NCI-H2196 (cell line): ENCODE data around the gene ARHGEF28.

Experiments used
- DNase-seq: peaks from one replicate; lab custom pipeline; 2025; ENCODE audit not compliant: unreplicated experiment; lab: John Stamatoyannopoulos, UW

ARHGEF28 gene

DNA sequence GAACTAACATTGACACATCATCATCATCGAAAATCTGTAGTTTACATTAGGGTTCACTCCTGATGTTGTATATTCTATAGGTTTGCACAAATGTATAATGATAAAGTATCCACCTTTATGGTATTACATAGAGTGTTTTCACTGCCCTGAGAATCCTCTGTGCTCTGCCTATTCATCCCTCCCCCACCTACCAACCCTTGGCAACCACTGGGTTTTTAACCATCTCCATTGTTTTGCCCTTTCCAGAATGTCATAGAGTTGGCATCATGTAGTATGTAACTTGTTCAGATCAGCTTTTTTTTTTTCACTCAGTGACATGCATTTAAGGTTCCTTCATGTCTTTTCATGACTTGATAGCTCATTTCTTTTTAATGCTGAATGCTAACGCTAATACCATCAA is 106.0 kb downstream of the ARHGEF28 start:
- no peak for DNase-seq

GRCh38 chr5:73733219-73733618 is 107.2 kb downstream of the ARHGEF28 start:
- no peak for DNase-seq

DNA sequence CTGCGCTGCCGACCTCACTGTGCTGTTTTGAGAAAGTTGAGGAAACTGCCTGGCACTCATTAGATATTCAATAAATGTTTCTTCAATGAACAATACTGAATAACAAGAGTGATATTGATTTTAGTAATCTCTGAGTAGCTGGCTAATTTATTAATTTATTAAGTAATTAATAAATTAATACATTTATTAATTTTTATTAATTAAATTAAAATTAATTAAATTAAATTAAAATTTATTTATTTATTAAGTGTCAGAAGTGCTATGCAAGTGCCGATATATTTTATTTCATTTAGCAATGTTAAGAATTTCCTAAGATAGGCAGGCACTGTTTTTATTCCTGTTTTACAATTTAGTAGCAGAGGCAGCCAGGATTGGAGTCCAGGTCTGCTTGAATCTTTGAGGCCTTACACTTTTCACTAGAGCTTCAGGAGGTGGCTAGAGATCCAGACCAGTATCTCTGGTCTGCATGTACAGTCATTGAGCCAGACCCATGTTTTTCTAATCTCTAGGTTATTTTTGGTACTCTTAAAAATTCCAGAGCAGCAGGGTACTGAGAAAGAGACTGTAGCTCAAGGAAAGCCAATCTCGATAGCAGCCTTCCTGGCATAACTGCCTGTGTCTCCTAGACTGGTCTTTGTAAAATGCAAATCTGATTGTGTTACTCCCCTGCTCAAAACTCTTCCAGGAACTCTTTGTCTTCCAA is 109.2 kb downstream of the ARHGEF28 start:
- DNase-seq = no peak

GRCh38 chr5:73739650-73740049 is 113.7 kb downstream of the ARHGEF28 start:
- DNase-seq = no peak

DNA sequence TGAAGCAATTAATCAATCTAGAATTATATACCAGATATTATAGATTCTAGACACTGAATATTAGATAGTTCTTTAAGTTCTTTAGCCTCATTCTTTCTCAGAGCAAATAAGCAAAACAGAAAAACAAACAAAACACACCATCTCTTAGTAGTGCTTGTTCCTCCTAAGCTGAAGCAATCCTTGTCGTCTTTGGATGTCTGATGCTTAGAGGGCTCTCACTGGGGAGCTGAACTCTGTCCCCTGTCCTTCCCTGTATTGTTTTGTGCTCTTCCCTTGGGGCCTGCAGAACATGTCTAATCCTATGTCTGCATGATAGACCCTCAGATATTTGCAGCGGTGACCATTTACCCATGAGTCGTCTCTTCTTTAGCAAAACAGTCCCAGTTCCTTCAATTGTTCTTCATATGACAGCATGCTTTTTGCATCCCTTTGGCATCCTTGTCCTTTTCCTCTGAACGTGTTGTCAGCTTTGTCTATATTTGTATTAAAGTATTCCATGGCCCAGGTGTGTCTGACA is 114.3 kb downstream of the ARHGEF28 start:
- DNase-seq = no peak

GRCh38 chr5:73743161-73743560 is 117.2 kb downstream of the ARHGEF28 start:
- no peak for DNase-seq

DNA sequence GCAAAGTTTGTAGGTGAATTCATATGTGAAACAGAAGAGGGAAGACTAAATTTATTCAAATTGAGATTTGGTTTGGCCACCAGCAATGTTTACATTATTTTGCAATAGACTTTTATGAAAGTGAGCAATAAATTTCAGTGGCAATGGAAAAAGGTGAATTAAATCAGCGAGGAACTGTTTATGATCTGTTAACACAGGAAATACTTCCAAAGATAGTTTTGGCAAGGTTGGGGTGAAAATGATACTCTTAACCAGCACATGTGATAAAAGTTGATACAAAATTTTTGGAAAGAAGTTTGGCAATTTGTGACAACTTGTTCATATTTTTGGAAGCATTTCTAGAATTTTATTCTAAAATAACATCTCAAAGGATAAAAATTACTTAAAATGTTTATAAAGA is 119.8 kb downstream of the ARHGEF28 start:
- DNase-seq = no peak

- DNase-seq = no peak
Measured at GRCh38 chr5:73746608-73747007, 120.6 kb downstream of the ARHGEF28 start.

DNA sequence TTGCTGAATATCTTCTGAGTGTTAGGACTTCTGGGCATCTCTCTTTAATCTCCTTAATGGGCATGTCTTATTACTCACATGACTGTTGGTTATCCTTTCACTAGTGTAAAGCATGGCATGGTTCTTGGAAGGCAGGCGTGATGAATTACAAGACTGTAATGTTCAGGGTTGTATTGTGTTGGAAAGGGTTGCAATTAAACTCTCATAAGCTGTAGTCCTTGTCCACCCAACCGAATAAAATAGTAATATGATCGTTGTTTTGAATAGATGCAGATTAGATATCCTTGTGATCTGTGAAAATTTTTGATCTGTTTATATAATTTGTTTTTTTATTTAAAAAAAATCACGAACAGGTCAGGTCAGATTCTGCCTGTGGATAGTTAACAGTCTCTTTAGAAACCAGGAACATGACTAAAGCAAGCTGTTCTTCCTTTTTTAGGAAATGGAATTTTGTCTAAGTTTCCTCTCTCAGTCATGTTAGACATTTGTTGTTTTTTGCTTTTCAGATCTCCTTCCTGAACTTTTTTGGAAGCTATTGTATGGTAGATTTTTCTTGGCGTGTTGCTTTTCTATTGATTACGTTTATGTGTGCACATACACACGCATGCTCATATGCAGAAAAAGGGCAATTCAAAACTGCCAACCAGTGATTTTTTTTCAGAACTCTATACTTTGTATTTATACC is 121.8 kb downstream of the ARHGEF28 start:
- DNase-seq = no peak

- DNase-seq = peak; percentile 4
Measured at GRCh38 chr5:73748510-73749400, 122.8 kb downstream of the ARHGEF28 start.

DNA sequence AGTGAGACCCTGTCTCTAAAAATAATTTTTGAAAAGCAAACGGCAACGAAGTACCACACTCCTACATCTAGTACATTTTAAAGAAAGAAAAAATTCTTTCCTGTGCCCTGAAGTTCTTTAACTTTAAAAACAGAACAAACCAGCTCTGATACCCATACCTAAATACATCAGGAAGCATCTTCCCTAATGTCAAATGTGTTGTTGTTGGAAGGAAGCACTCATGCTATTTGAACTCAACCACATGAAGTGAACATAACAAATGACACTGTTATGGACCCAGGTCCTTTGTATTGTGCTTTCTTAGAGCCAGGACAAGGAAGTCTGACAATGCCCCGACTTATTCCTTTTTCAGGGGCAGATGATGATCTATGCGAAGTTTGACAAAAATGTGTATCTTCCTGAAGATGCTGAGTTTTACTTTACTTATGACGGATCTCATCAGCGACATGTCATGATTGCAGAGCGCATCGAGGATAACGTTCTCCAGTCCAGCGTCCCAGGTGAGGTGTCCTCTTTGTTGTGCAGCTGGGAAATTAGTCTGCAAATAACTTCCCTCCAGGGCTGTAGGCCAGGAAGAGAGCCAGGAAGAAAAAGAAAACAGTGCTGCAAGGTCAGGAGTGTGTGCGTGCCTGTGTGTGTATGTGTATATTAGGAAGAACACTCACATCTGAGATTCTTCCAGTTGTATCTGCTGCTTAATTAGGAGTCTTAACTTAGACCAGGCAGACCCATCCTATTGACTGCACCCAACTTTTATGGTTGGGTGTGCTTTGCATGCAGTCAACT is 123.7 kb downstream of the ARHGEF28 start:
- DNase-seq = no peak

DNA sequence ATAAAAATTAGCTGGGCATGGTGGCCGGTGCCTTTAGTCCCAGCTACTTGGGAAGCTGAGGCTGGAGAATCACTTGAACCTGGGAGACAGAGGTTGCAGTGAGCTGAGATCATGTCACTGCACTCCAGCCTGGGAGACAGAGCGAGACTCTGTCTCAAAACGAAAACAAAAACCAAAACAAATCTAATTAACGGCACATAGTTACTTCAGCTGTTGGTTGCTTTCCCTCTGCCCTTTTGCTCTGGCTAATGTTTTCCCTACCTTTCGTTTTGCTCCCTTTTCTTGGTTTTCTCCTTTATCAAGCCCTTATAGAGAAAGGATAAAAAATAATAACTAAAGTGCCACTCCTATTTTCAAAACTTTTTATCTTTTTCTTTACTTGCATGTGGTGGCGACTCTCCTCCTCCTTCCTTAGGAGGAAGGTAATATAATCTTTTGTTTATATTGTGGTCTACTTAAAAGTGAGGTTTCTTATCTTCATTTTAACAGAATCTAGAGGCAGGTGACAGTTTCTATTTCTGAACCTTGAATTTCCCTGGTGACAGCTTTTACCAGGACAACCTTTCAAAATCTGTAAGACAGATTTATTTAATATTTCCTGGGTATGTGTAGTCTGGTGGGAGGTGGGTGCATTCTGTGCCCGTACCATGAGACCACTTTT is 125.4 kb downstream of the ARHGEF28 start:
- DNase-seq = no peak

DNA sequence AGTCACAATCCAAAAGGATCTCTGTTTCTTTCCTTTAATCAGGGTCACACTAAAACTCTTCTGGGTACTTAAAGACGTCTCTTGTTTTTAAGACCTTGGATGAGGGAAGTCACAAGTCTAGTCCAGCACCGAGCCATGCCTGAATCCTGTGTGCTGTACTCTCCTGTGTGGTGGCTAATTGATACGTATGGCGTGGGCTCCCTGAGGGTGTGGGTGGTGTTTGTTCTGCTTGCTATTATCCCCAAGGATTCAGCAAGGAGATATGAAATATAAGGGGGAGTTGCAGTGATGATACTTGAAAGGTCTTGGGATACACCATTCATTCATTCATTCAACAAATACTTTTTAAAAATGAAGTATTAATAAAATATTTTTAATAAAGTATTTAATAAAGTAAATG is 128.3 kb downstream of the ARHGEF28 start:
- DNase-seq = no peak

GRCh38 chr5:73757416-73757815 is 131.4 kb downstream of the ARHGEF28 start:
- DNase-seq = no peak

DNA sequence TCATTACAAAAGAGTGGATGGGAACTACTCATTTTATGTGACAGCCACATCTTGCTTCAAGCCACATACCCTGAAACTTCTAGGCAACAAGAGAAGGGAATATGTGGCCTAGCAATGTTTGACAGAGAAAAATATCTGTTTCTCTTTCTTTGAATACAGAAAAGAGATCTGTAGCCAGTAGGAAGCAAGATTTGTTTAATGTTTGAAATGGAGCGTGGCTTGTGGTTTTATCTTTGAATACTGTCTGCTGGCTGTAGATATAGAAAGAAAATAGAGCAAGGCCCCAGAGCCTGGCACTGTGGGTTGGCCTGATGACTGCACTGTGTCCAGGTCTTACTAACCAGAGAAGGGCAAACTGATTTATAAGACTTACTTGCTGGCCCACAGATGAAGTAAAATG is 133.8 kb downstream of the ARHGEF28 start:
- DNase-seq = no peak

- no peak for DNase-seq
Measured at GRCh38 chr5:73763300-73764032, 137.5 kb downstream of the ARHGEF28 start.

DNA sequence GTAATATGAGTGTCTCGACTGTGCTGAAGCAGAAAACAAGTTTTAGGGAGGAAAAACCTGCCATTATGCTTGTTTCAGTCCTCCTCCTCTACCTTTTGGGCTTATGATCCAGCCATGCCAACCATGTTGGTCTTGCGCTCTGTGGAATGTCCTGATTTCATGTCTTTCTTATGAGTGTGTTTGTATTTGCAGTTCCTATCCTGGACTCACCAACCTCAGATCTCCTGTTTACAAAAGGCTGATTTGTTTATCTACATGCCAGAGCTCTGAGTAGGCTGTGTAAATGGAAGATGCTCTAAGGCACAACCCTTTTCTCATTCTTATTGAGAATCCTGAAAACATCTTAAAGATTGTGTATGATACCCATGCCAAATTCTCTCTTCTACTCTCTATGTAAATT is 138.6 kb downstream of the ARHGEF28 start:
- DNase-seq = no peak

GRCh38 chr5:73764996-73765395 is 139.0 kb downstream of the ARHGEF28 start:
- DNase-seq = no peak

- no peak for DNase-seq
Measured at GRCh38 chr5:73766902-73767301, 140.9 kb downstream of the ARHGEF28 start.
